Central memory CD8-positive, alpha-beta T cell (primary cell): ENCODE measurements around the gene DDIT4L.

ENCODE experiments used
- ATAC-seq: fragments of 150-1000 bp; cut with Tn5 transposase; replicated peaks from 2 replicates; pipeline ENCODE4 v1.10.0; 2022; ENCODE audit warnings: mild to moderate bottlenecking, moderate FRiP score, moderate number of reproducible peaks; ENCODE audit not compliant: poor library complexity, severe bottlenecking; ENCODE audit errors: extremely low read depth
- DNase-seq, 2 donors: peaks; one replicate each; pipeline ENCODE4 v3.0.0; 2021; ENCODE audit warnings: low spot score in 2 of 2
- H3K27ac Mint-ChIP-seq: one replicate; pipeline ENCODE4 v1.8.0; 2022; ENCODE audit warnings: low read depth, mild to moderate bottlenecking, moderate library complexity, mixed read lengths
- H3K27me3 Mint-ChIP-seq: one replicate; pipeline ENCODE4 v1.8.0; 2022; ENCODE audit warnings: mixed read lengths
- H3K36me3 Mint-ChIP-seq: one replicate; pipeline ENCODE4 v1.8.0; 2022; ENCODE audit warnings: mild to moderate bottlenecking, moderate library complexity, mixed read lengths; ENCODE audit not compliant: insufficient read depth
- H3K4me1 Mint-ChIP-seq: one replicate; pipeline ENCODE4 v1.8.0; 2022; ENCODE audit warnings: mixed read lengths
- H3K4me3 Mint-ChIP-seq: one replicate; pipeline ENCODE4 v1.8.0; 2022; ENCODE audit warnings: mild to moderate bottlenecking, moderate library complexity, mixed read lengths
- H3K9me3 Mint-ChIP-seq: one replicate; pipeline ENCODE4 v1.8.0; 2022; ENCODE audit warnings: mixed read lengths

Gene DDIT4L

DNA sequence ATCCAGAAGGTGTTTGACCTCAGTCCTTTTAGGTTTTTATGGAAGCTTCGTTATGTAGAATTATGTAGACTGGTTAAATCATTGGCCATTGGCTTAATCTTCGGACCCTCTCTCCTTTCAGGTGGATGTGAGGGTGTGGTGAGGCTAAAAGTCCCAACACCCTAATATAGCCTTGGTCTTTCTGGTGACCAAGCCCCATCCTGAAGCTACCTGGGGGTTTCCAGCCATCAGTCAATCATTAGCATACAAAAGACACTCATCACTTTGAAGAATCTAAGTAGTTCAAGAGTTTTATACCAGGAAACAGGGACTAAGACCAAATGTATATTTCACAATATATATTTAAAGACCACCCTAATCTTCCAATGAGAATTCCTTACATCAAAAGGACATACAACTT, 5.5 kb downstream of the DDIT4L start:
- ATAC-seq (no peak), DNase-seq (no peak)
- Mint-ChIP-seq H3K36me3 (no peaks in the 10 kb centered on the region), H3K27me3 (peaks cover 21% of the 10 kb centered on the region), H3K9me3 (no peaks in the 10 kb centered on the region), H3K4me3 (no peak overlapping the region), H3K27ac (no peak overlapping the region), H3K4me1 (peaks cover 8% of the 10 kb centered on the region)

DNA sequence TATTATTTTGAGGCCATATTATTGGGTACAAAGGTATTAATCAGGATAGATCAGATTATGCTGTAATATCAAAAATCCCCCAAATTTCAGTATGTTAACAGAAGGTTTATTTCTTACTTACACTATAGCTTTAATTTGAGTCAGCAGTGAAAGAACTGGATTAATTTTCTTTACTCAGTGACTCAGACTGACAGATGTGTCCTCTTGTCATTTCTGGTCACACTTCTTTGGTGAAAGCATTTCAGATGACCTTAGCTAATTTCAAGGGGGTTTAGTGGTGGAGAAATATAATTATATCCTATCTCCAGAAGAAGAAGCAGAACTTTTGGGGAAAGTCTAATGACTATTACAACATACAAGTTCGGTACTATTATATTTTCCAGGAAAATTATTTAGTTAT, 12.4 kb downstream of the DDIT4L start:
- H3K36me3 Mint-ChIP-seq, result no peaks in the 10 kb centered on the region
- no peaks in the 10 kb centered on the region for H3K4me1 Mint-ChIP-seq
- DNase-seq (no peak), ATAC-seq (no peak)
- H3K4me3 Mint-ChIP-seq, result no peak overlapping the region
- no peaks in the 10 kb centered on the region for H3K27me3 Mint-ChIP-seq
- no peak overlapping the region for H3K27ac Mint-ChIP-seq
- no peaks in the 10 kb centered on the region for H3K9me3 Mint-ChIP-seq

DNA sequence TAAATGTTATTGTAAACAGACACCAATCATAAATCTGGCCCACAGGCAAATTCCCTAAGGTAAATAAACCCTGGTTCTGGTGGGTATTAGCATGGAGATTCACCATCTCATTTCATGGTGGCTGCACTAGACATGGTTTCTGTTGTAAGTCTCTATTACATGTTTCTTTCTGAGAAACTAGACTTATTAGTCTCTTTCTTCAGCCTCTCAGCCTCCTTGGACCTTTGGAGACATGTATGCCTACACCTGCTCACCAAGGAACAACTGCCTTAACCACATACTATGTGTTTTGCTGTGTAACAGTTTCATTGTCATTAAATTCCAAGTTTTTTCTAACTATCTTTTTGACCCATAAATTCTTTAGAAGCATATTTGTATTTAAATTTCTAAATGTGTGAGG, 13.1 kb downstream of the DDIT4L start:
- H3K9me3 Mint-ChIP-seq, result no peaks in the 10 kb centered on the region
- H3K27ac Mint-ChIP-seq, result no peak overlapping the region
- no peak overlapping the region for H3K4me3 Mint-ChIP-seq
- no peaks in the 10 kb centered on the region for H3K27me3 Mint-ChIP-seq
- no peak for ATAC-seq
- H3K4me1 Mint-ChIP-seq, result no peaks in the 10 kb centered on the region
- DNase-seq, result no peak
- H3K36me3 Mint-ChIP-seq, result no peaks in the 10 kb centered on the region

GRCh38 chr4:100175858-100176257, 14.4 kb downstream of the DDIT4L start:
- Mint-ChIP-seq H3K9me3 (no peaks in the 10 kb centered on the region), H3K27me3 (no peaks in the 10 kb centered on the region), H3K27ac (no peak overlapping the region), H3K36me3 (no peaks in the 10 kb centered on the region), H3K4me1 (no peaks in the 10 kb centered on the region), H3K4me3 (no peak overlapping the region)
- DNase-seq, result no peak
- ATAC-seq, result no peak

GRCh38 chr4:100174985-100175383, 15.3 kb downstream of the DDIT4L start:
- Mint-ChIP-seq H3K4me1 (no peaks in the 10 kb centered on the region), H3K4me3 (no peak overlapping the region), H3K27me3 (no peaks in the 10 kb centered on the region), H3K27ac (no peak overlapping the region), H3K36me3 (no peaks in the 10 kb centered on the region), H3K9me3 (no peaks in the 10 kb centered on the region)
- ATAC-seq, result no peak
- DNase-seq, result no peak

DNA sequence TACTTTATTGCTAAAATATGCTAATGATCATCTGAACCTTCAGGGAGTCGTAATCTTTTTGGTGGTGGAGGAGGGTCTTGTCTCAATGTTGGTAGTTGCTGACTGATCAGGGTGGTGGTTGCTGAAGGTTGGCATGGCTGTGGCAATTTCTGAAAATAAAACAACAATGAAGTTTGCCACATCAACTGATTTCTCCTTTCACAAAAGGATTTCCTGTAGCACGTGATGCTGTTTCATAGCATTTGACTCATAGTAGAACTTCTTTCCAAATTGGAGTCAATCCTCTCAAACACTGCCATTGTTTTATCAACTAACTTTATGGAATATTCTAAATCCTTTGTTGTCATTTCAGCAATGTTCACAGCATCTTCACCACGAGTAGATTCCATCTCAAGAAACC, 19.3 kb downstream of the DDIT4L start:
- H3K27me3 Mint-ChIP-seq, result no peaks in the 10 kb centered on the region
- DNase-seq (no peak), ATAC-seq (no peak)
- H3K9me3 Mint-ChIP-seq, result no peaks in the 10 kb centered on the region
- no peaks in the 10 kb centered on the region for H3K4me1 Mint-ChIP-seq
- no peak overlapping the region for H3K4me3 Mint-ChIP-seq
- H3K27ac Mint-ChIP-seq, result no peak overlapping the region
- no peaks in the 10 kb centered on the region for H3K36me3 Mint-ChIP-seq

- DNase-seq (no peak), ATAC-seq (no peak)
- H3K36me3 Mint-ChIP-seq, result no peaks in the 10 kb centered on the region
- no peak overlapping the region for H3K4me3 Mint-ChIP-seq
- no peaks in the 10 kb centered on the region for H3K9me3 Mint-ChIP-seq
- no peaks in the 10 kb centered on the region for H3K4me1 Mint-ChIP-seq
- H3K27ac Mint-ChIP-seq, result no peak overlapping the region
- H3K27me3 Mint-ChIP-seq, result no peaks in the 10 kb centered on the region
Measured at GRCh38 chr4:100169491-100170485, 20.5 kb downstream of the DDIT4L start.

DNA sequence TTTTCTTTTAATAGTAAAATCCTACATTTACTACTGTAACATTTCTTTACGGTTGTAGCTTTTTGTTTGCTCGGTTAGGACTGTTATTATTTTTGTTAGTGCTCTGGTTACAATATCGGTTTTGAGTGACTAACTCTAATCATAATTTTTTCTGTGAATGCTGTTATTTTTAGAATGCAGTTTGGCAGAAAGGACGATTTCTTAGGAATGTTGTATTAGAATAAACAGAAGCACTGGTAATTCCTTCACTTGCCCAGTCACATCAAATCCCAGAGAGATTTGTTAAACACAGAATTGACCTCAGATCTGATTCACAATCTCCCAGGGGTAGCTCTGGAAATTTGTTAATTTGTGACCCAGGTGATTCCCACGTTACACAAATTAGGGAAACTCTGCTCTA, 21.7 kb downstream of the DDIT4L start:
- H3K9me3 Mint-ChIP-seq, result no peaks in the 10 kb centered on the region
- H3K36me3 Mint-ChIP-seq, result no peaks in the 10 kb centered on the region
- no peak overlapping the region for H3K27ac Mint-ChIP-seq
- H3K4me1 Mint-ChIP-seq, result no peaks in the 10 kb centered on the region
- DNase-seq (no peak), ATAC-seq (no peak)
- H3K4me3 Mint-ChIP-seq, result no peak overlapping the region
- H3K27me3 Mint-ChIP-seq, result no peaks in the 10 kb centered on the region

DNA sequence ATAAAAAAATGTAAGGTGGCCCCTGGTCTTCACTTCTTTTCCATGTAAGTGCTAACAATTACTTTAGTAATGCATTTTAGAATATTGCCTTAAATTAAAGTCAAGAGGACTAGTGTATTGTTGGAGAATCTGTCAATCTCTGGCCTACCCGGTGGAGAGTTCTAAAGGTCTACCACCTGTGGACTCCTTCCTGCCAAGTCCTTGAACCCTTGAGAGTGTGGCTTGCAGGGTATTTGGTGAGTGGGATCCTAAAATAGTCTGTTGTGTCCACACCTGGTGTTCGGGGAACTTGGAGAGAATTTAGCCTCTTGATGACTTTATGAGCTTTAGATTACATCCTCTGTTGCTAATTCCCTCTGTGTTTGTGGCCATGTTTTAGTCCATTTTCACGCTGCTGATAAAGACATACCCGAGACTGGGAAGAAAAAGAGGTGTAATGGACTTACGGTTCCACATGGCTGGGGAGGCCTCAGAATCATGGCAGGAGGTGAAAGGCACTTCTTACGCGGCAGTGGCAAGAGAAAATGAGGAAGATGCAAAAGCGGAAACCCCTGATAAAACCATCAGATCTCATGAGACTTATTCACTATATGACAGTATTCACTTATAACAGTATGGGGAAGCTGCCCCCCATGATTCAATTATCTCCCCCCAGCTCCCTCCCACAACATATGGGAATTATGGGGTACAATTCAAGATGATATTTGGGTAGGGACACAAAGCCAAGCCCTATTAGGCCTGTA, 23.8 kb downstream of the DDIT4L start:
- Mint-ChIP-seq H3K4me1 (no peaks in the 10 kb centered on the region), H3K27ac (no peak overlapping the region), H3K9me3 (no peaks in the 10 kb centered on the region), H3K4me3 (no peak overlapping the region), H3K36me3 (no peaks in the 10 kb centered on the region), H3K27me3 (no peaks in the 10 kb centered on the region)
- DNase-seq (no peak), ATAC-seq (no peak)

DNA sequence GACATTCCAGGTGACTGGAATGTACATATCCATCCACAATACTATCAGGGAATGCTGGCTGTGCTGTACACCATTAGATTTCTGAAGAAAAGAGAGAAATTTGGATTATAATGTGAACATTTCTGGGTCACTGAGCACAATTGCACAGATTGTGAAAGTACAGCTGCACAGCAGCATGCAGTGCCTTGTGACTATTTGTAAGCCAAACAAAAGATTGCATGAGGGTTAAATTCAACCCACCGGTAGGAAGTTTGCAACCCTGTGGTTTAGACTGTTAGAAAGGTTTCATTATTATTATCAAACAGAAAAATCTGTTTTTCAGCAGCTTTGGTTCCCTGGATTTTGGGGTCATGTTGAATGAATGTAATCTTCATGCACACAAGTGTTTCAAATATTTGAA, 24.5 kb downstream of the DDIT4L start:
- no peak for ATAC-seq
- no peaks in the 10 kb centered on the region for H3K4me1 Mint-ChIP-seq
- H3K9me3 Mint-ChIP-seq, result no peaks in the 10 kb centered on the region
- no peak overlapping the region for H3K4me3 Mint-ChIP-seq
- no peaks in the 10 kb centered on the region for H3K36me3 Mint-ChIP-seq
- H3K27ac Mint-ChIP-seq, result no peak overlapping the region
- no peak for DNase-seq
- no peaks in the 10 kb centered on the region for H3K27me3 Mint-ChIP-seq

GRCh38 chr4:100164808-100165760, 25.2 kb downstream of the DDIT4L start:
- no peak for DNase-seq
- no peak overlapping the region for H3K27ac Mint-ChIP-seq
- no peaks in the 10 kb centered on the region for H3K36me3 Mint-ChIP-seq
- no peaks in the 10 kb centered on the region for H3K9me3 Mint-ChIP-seq
- H3K4me1 Mint-ChIP-seq, result no peaks in the 10 kb centered on the region
- no peak for ATAC-seq
- no peaks in the 10 kb centered on the region for H3K27me3 Mint-ChIP-seq
- H3K4me3 Mint-ChIP-seq, result no peak overlapping the region

- no peak overlapping the region for H3K4me3 Mint-ChIP-seq
- no peaks in the 10 kb centered on the region for H3K9me3 Mint-ChIP-seq
- no peaks in the 10 kb centered on the region for H3K36me3 Mint-ChIP-seq
- H3K27ac Mint-ChIP-seq, result no peak overlapping the region
- H3K4me1 Mint-ChIP-seq, result no peaks in the 10 kb centered on the region
- no peak for DNase-seq
- no peak for ATAC-seq
- H3K27me3 Mint-ChIP-seq, result peaks cover 2% of the 10 kb centered on the region
Measured at GRCh38 chr4:100162027-100162685, 28.1 kb downstream of the DDIT4L start.
